Measurements from ENCODE around the gene PNLIPRP2. TPM values are rescaled to one million over a fixed set of nuclear protein-coding genes. Genes with fewer than 3 reads are reported as not detected.

The PNLIPRP2 gene
- total and polyA plus RNA-seq, 2 of the 4 experiments (the other 2 are of a cell fraction): not detected

- H3K9ac ChIP-seq (ENCODE audit: low read depth, low read length): no peak overlapping the region
- no peak overlapping the region for H2AFZ ChIP-seq (replicated peaks; ENCODE audit: low read length, poor library complexity)
- H4K20me1 ChIP-seq (ENCODE audit: insufficient read depth, low read length): no peaks in the 10 kb centered on the region
- no peak overlapping the region for H4K5ac ChIP-seq (ENCODE audit: low read depth, low read length)
- POLR2A ChIA-PET (ENCODE audit: unreplicated experiment): no interaction called here
- dilution Hi-C loops (cut with HindIII; ENCODE audit: low sequenced_read_pairs, unreplicated experiment): no loop called here
- H3K9me1 ChIP-seq (ENCODE audit: insufficient read depth, low read length): no peaks in the 10 kb centered on the region
- no peak overlapping the region for H3K14ac ChIP-seq (replicated peaks; ENCODE audit: low read depth, low read length)
- no peak overlapping the region for H2BK120ac ChIP-seq (ENCODE audit: low read depth, low read length)
- H3K23ac ChIP-seq (ENCODE audit: low read depth, low read length): no peak overlapping the region
- TF ChIP-seq ELK1 (IDR thresholded peaks at IDR 0.05; ENCODE audit: borderline replicate concordance, low read depth, low read length) (no peak), MXI1 (IDR thresholded peaks at IDR 0.05; ENCODE audit: borderline replicate concordance, low read depth, low read length) (no peak), MAZ (IDR thresholded peaks at IDR 0.05; ENCODE audit: borderline replicate concordance, low read depth, low read length) (no peak), RFX5 (IDR thresholded peaks at IDR 0.05; ENCODE audit: low read depth, low read length) (no peak), CTCF (conservative IDR thresholded peaks at IDR 0.05; ENCODE audit: low read depth, low read length) (no peak), RCOR1 (IDR thresholded peaks at IDR 0.05; ENCODE audit: insufficient replicate concordance, low read length) (no peak), CEBPB (IDR thresholded peaks at IDR 0.05; ENCODE audit: low read depth, low read length) (no peak), NFE2L2 (IDR thresholded peaks at IDR 0.05; ENCODE audit: low read depth, low read length) (no peak), FOS (IDR thresholded peaks at IDR 0.05; ENCODE audit: low read depth, low read length) (no peak)
- CTCF ChIA-PET: interaction anchor here (0.7 kb wide), 1 partner anchor 239 kb away, joined by 3 read pairs; no protein-coding TSS in a partner anchor
- H4K8ac ChIP-seq (ENCODE audit: low read depth in 2 of 2, low read length in 2 of 2): no peak overlapping the region
- no peaks in the 10 kb centered on the region for H3K79me1 ChIP-seq (ENCODE audit: low read depth in 1 of 2, low read length in 2 of 2)
- H3K36me3 ChIP-seq (ENCODE audit: control insufficient read depth, insufficient read depth, low read length): no peaks in the 10 kb centered on the region
- DNase-seq: no peak
- no peak overlapping the region for H2BK5ac ChIP-seq (ENCODE audit: low read depth, low read length, poor library complexity, severe bottlenecking)
- H3K27me3 ChIP-seq (ENCODE audit: control insufficient read depth, insufficient read depth, low read length): no peaks in the 10 kb centered on the region
- BruUV-seq (replicated peaks): no TSS peak
- WGBS, 2 experiments (ENCODE audit: extremely low coverage in 2 of 2, insufficient read length in 1 of 2): no CpG with 5 or more reads among the region's 8 CpGs
- H2AK9ac ChIP-seq (replicated peaks; ENCODE audit: low read depth, low read length, poor library complexity): no peak overlapping the region
- in situ Hi-C loops (cut with MboI; ENCODE audit: low sequenced_read_pairs): no loop called here
- intact Hi-C loops (cut with micrococcal nuclease): no loop called here
- H2BK20ac ChIP-seq (ENCODE audit: low read depth, low read length): no peak overlapping the region
- no peak overlapping the region for H3K27ac ChIP-seq (ENCODE audit: insufficient read depth, low read length)
- no peak overlapping the region for H2AK5ac ChIP-seq (ENCODE audit: low read depth, low read length)
- H3K4me1 ChIP-seq (ENCODE audit: control insufficient read depth, insufficient read depth, low read length): no peaks in the 10 kb centered on the region
- no peak overlapping the region for H3K4me3 ChIP-seq (ENCODE audit: insufficient read depth, low read depth, low read length)
- H4K91ac ChIP-seq (ENCODE audit: insufficient read depth, low read depth, low read length): no peak overlapping the region
- ATAC-seq (ENCODE audit: low read depth): no peak
- H3K4ac ChIP-seq (ENCODE audit: low read depth, low read length): no peak overlapping the region
- no peak overlapping the region for H3K18ac ChIP-seq (ENCODE audit: low read depth, low read length)
- no peak overlapping the region for H3K56ac ChIP-seq (ENCODE audit: extremely low read depth, insufficient read depth, low read length)
- no peak overlapping the region for H2BK15ac ChIP-seq (ENCODE audit: low read depth, low read length)
- no peak overlapping the region for H3K4me2 ChIP-seq (ENCODE audit: low read depth, low read length)
- H3K9me3 ChIP-seq (ENCODE audit: control insufficient read depth, insufficient read depth, low read length): no peaks in the 10 kb centered on the region
These were observed 32.7 kb upstream of the PNLIPRP2 start for GRCh38 chr10:116587878-116588591.

All from IMR-90 (cell line).